Vagina (tissue), 2 donors: Measurements from ENCODE around the gene CDK14. TPM values are rescaled to one million over a fixed set of nuclear protein-coding genes. Genes with fewer than 3 reads are reported as not detected.

Experiments
- DNase-seq, 2 donors: peaks; one replicate each; pipeline ENCODE4 v3.0.0-alpha.2; 2017; ENCODE audit errors: extremely low spot score in 2 of 2
- H3K27ac ChIP-seq: fragments of 200-600 bp; sonication (generic); one replicate; pipeline ENCODE4 v1.5.1; 2019
- H3K27me3 ChIP-seq: fragments of 200-600 bp; sonication (generic); one replicate; pipeline ENCODE4 v1.5.1; 2019
- H3K36me3 ChIP-seq, 2 donors: fragments of 200-600 bp; sonication (generic); one replicate each; pipeline ENCODE4 v1.5.1; 2017 to 2019
- H3K4me1 ChIP-seq: fragments of 200-600 bp; sonication (generic); one replicate; pipeline ENCODE4 v1.5.1; 2019
- H3K4me3 ChIP-seq, 2 donors: fragments of 200-600 bp; sonication (generic); 1 replicate in 1 of 2; 2 replicates in 1 of 2; pipeline ENCODE4 v1.5.1; 2016 to 2019
- H3K9me3 ChIP-seq: fragments of 200-600 bp; sonication (generic); one replicate; pipeline ENCODE4 v1.5.1; 2019
- CTCF ChIP-seq, 3 experiments: fragments of 450-650 bp in 2 of 3; fragments of 200-600 bp in 1 of 3; sonication (generic) in 1 of 3; IDR thresholded peaks; one replicate each; pipeline ENCODE4 v1.5.1; 2017 to 2019; ENCODE audit warnings: antibody characterized with exemption in 3 of 3, mild to moderate bottlenecking in 2 of 3, moderate library complexity in 2 of 3
- POLR2A ChIP-seq, 2 donors: fragments of 450-650 bp; IDR thresholded peaks; one replicate each; pipeline ENCODE4 v1.6.1; 2017; ENCODE audit warnings: antibody characterized with exemption in 2 of 2, mild to moderate bottlenecking in 2 of 2, moderate library complexity in 2 of 2
- POLR2AphosphoS5 ChIP-seq, 2 donors: sonication (generic); formaldehyde crosslinking; IDR thresholded peaks; one replicate each; pipeline ENCODE4 v1.9.0; 2017; ENCODE audit warnings: antibody characterized with exemption in 2 of 2, mild to moderate bottlenecking in 2 of 2, low read depth in 1 of 2; ENCODE audit not compliant: insufficient read depth in 1 of 2
- intact Hi-C: fragments of 100-400 bp; cut with DNase I; formaldehyde crosslinking; loops from one replicate; pipeline ENCODE4 v1.15.1; 2023
- total RNA-seq: library from RNA; depleted of rRNA; stranded (reverse); fragments of >200 nt; gene quantifications from one replicate; pipeline ENCODE4 v1.2.3, GENCODE V29; 2016

The CDK14 gene
- total RNA-seq, 1 donor from 2014 or later: 21.6 TPM

GRCh38 chr7:91194841-91195240 is 598.7 kb downstream of the CDK14 start:
- no peaks in the 10 kb centered on the region for H3K9me3 ChIP-seq
- H3K36me3 ChIP-seq: no peaks in the 10 kb centered on the region
- H3K27ac ChIP-seq: no peak overlapping the region
- H3K27me3 ChIP-seq: no peaks in the 10 kb centered on the region
- TF ChIP-seq POLR2A (IDR thresholded peaks at IDR 0.05) (no peak), POLR2AphosphoS5 (IDR thresholded peaks at IDR 0.05; ENCODE audit: insufficient read depth in 1 of 2, low read depth in 1 of 2) (no peak), CTCF (IDR thresholded peaks at IDR 0.05) (no peak)
- intact Hi-C loops: no loop called here
- H3K4me1 ChIP-seq: no peaks in the 10 kb centered on the region
- H3K4me3 ChIP-seq: no peak overlapping the region
- DNase-seq: no peak

- no peak for DNase-seq
- Histone ChIP-seq H3K9me3 (no peaks in the 10 kb centered on the region), H3K27me3 (no peaks in the 10 kb centered on the region), H3K4me3 (no peak overlapping the region), H3K27ac (no peak overlapping the region), H3K36me3 (no peaks in the 10 kb centered on the region), H3K4me1 (no peaks in the 10 kb centered on the region)
- TF ChIP-seq CTCF (IDR thresholded peaks at IDR 0.05): no peak
- TF ChIP-seq POLR2A (IDR thresholded peaks at IDR 0.05): no peak
- no peak for TF ChIP-seq POLR2AphosphoS5 (IDR thresholded peaks at IDR 0.05; ENCODE audit: insufficient read depth in 1 of 2, low read depth in 1 of 2)
- intact Hi-C loops: no loop called here
Observed at GRCh38 chr7:91196058-91196457, 599.9 kb downstream of the CDK14 start.

- intact Hi-C loops: no loop called here
- H3K27ac ChIP-seq: no peak overlapping the region
- H3K4me1 ChIP-seq: no peaks in the 10 kb centered on the region
- H3K27me3 ChIP-seq: no peaks in the 10 kb centered on the region
- no peak for TF ChIP-seq POLR2A (IDR thresholded peaks at IDR 0.05)
- TF ChIP-seq POLR2AphosphoS5 (IDR thresholded peaks at IDR 0.05; ENCODE audit: insufficient read depth in 1 of 2, low read depth in 1 of 2): no peak
- no peak for TF ChIP-seq CTCF (IDR thresholded peaks at IDR 0.05)
- no peaks in the 10 kb centered on the region for H3K9me3 ChIP-seq
- H3K4me3 ChIP-seq: no peak overlapping the region
- no peaks in the 10 kb centered on the region for H3K36me3 ChIP-seq
- no peak for DNase-seq
Observed at GRCh38 chr7:91198371-91198770, 602.2 kb downstream of the CDK14 start.

GRCh38 chr7:91199601-91200000 is 603.5 kb downstream of the CDK14 start:
- intact Hi-C loops: no loop called here
- TF ChIP-seq POLR2AphosphoS5 (IDR thresholded peaks at IDR 0.05; ENCODE audit: insufficient read depth in 1 of 2, low read depth in 1 of 2) (no peak), POLR2A (IDR thresholded peaks at IDR 0.05) (no peak), CTCF (IDR thresholded peaks at IDR 0.05) (no peak)
- Histone ChIP-seq H3K36me3 (no peaks in the 10 kb centered on the region), H3K27ac (no peak overlapping the region), H3K4me3 (no peak overlapping the region), H3K4me1 (no peaks in the 10 kb centered on the region), H3K27me3 (no peaks in the 10 kb centered on the region), H3K9me3 (no peaks in the 10 kb centered on the region)
- DNase-seq: no peak

- intact Hi-C loops: no loop called here
- Histone ChIP-seq H3K27ac (no peak overlapping the region), H3K4me3 (no peak overlapping the region), H3K27me3 (no peaks in the 10 kb centered on the region), H3K4me1 (no peaks in the 10 kb centered on the region), H3K9me3 (no peaks in the 10 kb centered on the region), H3K36me3 (no peaks in the 10 kb centered on the region)
- TF ChIP-seq POLR2A (IDR thresholded peaks at IDR 0.05) (no peak), CTCF (IDR thresholded peaks at IDR 0.05) (no peak), POLR2AphosphoS5 (IDR thresholded peaks at IDR 0.05; ENCODE audit: insufficient read depth in 1 of 2, low read depth in 1 of 2) (no peak)
- DNase-seq: no peak
Observed at GRCh38 chr7:91201442-91202113, 605.5 kb downstream of the CDK14 start.
